ENCODE measurements around the gene LRRTM4. TPM values are rescaled to one million over a fixed set of nuclear protein-coding genes. Genes with fewer than 3 reads are reported as not detected.

Gene LRRTM4
- total and polyA plus RNA-seq, 2 of the 13 experiments (the other 11 are each of a cell fraction or from before 2014, with no cell fraction given) = 1.2 TPM

DNA sequence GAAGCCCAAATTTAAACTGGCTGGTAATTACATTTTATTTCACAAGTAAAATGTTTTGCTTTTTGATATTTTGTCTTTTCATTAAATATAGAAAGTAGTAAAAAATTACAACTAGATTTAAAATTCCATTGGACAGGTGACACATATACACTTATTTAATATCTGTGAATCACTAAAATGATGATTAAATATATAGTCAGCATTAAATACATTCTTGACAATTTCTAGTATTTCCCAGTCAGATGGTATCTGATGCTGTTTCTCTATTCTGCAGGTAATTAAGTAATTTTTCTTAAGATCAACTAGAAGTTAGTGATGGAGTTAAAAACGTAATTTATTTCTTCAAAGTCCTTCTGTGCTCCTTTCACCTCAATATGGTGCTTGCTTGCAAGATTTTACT is 237.8 kb downstream of the LRRTM4 start (continued):
- TF ChIP-seq, protein P1, sequence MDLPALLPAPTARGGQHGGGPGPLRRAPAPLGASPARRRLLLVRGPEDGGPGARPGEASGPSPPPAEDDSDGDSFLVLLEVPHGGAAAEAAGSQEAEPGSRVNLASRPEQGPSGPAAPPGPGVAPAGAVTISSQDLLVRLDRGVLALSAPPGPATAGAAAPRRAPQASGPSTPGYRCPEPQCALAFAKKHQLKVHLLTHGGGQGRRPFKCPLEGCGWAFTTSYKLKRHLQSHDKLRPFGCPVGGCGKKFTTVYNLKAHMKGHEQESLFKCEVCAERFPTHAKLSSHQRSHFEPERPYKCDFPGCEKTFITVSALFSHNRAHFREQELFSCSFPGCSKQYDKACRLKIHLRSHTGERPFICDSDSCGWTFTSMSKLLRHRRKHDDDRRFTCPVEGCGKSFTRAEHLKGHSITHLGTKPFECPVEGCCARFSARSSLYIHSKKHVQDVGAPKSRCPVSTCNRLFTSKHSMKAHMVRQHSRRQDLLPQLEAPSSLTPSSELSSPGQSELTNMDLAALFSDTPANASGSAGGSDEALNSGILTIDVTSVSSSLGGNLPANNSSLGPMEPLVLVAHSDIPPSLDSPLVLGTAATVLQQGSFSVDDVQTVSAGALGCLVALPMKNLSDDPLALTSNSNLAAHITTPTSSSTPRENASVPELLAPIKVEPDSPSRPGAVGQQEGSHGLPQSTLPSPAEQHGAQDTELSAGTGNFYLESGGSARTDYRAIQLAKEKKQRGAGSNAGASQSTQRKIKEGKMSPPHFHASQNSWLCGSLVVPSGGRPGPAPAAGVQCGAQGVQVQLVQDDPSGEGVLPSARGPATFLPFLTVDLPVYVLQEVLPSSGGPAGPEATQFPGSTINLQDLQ (CRISPR knock-in tag; IDR thresholded peaks at IDR 0.05) = no peak
- no peak for TF ChIP-seq ZNF337 (CRISPR knock-in tag; IDR thresholded peaks at IDR 0.05; ENCODE audit: borderline replicate concordance, low read depth)
- TF ChIP-seq ATM (IDR thresholded peaks at IDR 0.05; ENCODE audit: borderline replicate concordance) = no peak

DNA sequence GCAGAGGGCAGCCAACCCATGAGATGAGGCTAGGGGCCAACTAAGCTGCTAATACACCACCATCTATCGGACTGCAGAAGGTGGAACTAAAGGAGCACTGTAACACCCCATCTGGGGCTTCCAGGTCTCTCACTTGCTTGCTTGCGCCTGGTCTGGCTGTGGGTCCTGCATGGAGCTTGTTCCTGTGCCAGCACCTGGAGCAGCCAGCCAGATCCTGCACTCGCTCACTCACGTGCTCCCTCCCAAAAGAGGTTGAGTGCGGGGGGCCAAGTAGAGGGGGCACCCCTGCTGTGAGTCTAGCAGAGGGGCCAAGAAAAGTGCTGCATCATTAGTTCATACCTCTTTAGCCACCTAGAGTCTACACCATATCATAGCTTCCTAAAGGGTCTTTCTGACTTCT is 250.9 kb downstream of the LRRTM4 start:
- Histone ChIP-seq H4K20me1 (ENCODE audit: insufficient read depth, low read length) (no peaks in the 10 kb centered on the region), H3K27me3 (ENCODE audit: control insufficient read depth in 1 of 2, insufficient read depth in 2 of 2, low read length in 2 of 2) (no peaks in the 10 kb centered on the region), H3K36me3 (replicated peaks in 1 of 2; ENCODE audit: control insufficient read depth in 1 of 2, insufficient read depth in 2 of 2, low read length in 2 of 2) (no peaks in the 10 kb centered on the region), H3K9me3 (ENCODE audit: low read length) (no peaks in the 10 kb centered on the region), H3K27ac (ENCODE audit: extremely low read length, insufficient read depth, low read length) (no peak overlapping the region), H3K9ac (ENCODE audit: insufficient read depth, low read depth, low read length) (no peak overlapping the region), H3K79me2 (ENCODE audit: insufficient read depth, low read length) (no peaks in the 10 kb centered on the region), H3K4me1 (ENCODE audit: insufficient read depth, low read length) (no peaks in the 10 kb centered on the region), H2AFZ (ENCODE audit: low read length) (no peak overlapping the region), H3K4me2 (ENCODE audit: low read depth, low read length) (no peak overlapping the region), H3K4me3 (replicated peaks in 1 of 3; ENCODE audit: insufficient read depth in 1 of 3, low read depth in 2 of 3, low read length in 3 of 3) (no peak overlapping the region)
- no peak for FAIRE-seq
- no TSS peak for BruUV-seq (replicated peaks)
- ATAC-seq = no peak
- DNase-seq (ENCODE audit: low spot score) = no peak
- intact Hi-C loops (cut with micrococcal nuclease; ENCODE audit: unreplicated experiment) (no loop called here), in situ Hi-C loops (cut with HindIII; ENCODE audit: extremely low pct_ligation_motif_present, low pct_unique_long_range_greater_than_20kb) (no loop called here)
- WGBS (ENCODE audit: low lambda C conversion rate) = 49% methylated on average over 4 of the region's 5 CpGs
- ChIA-PET POLR2A (no interaction called here), CTCF (ENCODE audit: low intra/inter-chr PET ratio, low total read pairs) (no interaction called here)
- TF ChIP-seq, protein P2, sequence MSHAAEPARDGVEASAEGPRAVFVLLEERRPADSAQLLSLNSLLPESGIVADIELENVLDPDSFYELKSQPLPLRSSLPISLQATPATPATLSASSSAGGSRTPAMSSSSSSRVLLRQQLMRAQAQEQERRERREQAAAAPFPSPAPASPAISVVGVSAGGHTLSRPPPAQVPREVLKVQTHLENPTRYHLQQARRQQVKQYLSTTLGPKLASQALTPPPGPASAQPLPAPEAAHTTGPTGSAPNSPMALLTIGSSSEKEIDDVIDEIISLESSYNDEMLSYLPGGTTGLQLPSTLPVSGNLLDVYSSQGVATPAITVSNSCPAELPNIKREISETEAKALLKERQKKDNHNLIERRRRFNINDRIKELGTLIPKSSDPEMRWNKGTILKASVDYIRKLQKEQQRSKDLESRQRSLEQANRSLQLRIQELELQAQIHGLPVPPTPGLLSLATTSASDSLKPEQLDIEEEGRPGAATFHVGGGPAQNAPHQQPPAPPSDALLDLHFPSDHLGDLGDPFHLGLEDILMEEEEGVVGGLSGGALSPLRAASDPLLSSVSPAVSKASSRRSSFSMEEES (CRISPR knock-in tag; IDR thresholded peaks at IDR 0.05) = no peak
- TF ChIP-seq NFATC3 (CRISPR knock-in tag; IDR thresholded peaks at IDR 0.05) (no peak), HNRNPLL (IDR thresholded peaks at IDR 0.05; ENCODE audit: low read depth, low read length, poor library complexity, severe bottlenecking) (no peak)
- TF ChIP-seq, protein P3, sequence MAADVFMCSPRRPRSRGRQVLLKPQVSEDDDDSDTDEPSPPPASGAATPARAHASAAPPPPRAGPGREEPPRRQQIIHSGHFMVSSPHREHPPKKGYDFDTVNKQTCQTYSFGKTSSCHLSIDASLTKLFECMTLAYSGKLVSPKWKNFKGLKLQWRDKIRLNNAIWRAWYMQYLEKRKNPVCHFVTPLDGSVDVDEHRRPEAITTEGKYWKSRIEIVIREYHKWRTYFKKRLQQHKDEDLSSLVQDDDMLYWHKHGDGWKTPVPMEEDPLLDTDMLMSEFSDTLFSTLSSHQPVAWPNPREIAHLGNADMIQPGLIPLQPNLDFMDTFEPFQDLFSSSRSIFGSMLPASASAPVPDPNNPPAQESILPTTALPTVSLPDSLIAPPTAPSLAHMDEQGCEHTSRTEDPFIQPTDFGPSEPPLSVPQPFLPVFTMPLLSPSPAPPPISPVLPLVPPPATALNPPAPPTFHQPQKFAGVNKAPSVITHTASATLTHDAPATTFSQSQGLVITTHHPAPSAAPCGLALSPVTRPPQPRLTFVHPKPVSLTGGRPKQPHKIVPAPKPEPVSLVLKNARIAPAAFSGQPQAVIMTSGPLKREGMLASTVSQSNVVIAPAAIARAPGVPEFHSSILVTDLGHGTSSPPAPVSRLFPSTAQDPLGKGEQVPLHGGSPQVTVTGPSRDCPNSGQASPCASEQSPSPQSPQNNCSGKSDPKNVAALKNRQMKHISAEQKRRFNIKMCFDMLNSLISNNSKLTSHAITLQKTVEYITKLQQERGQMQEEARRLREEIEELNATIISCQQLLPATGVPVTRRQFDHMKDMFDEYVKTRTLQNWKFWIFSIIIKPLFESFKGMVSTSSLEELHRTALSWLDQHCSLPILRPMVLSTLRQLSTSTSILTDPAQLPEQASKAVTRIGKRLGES (CRISPR knock-in tag; IDR thresholded peaks at IDR 0.05; ENCODE audit: borderline replicate concordance) = no peak
